Measurements from ENCODE around the gene HHATL. TPM values are rescaled to one million over a fixed set of nuclear protein-coding genes. Genes with fewer than 3 reads are reported as not detected.

HHATL gene
- total and polyA plus RNA-seq, 2 of the 8 experiments (the other 6 are each of a cell fraction or from before 2014, with no cell fraction given), result 0.18 TPM; not detected in 1

- DNase-seq (ENCODE audit: low read depth in 1 of 2, low spot score in 2 of 2) (peak in 1 of 2 experiments; percentile 49), FAIRE-seq (peak; percentile 97)
- Histone ChIP-seq H3K4ac (replicated peaks; ENCODE audit: insufficient read length, low read depth, low read length) (no peak overlapping the region), H2BK5ac (ENCODE audit: low read depth, low read length) (no peak overlapping the region), H3K79me2 (ENCODE audit: control insufficient read depth in 1 of 2, insufficient read depth in 2 of 2, low read length in 2 of 2) (no peaks in the 10 kb centered on the region), H3K79me1 (ENCODE audit: low read depth, low read length) (0 out of 2 replicates have a peak, but pooled peaks cover 2% of the 10 kb centered on the region), H3K36me3 (ENCODE audit: control insufficient read depth in 2 of 4, insufficient read depth in 4 of 4, low read length in 3 of 4) (peaks cover 10 to 47% (median 37%) of the 10 kb centered on the region in 4 experiments), H3K56ac (replicated peaks; ENCODE audit: insufficient read length, low read depth, low read length) (no peak overlapping the region), H4K5ac (ENCODE audit: insufficient read length, low read depth, low read length) (no peak overlapping the region), H2BK12ac (ENCODE audit: low read depth, low read length) (no peak overlapping the region), H2BK20ac (ENCODE audit: low read length) (no peak overlapping the region), H2AFZ (ENCODE audit: low read length) (no peak overlapping the region), H3K9me3 (ENCODE audit: insufficient read depth in 2 of 2, low read depth in 1 of 2, low read length in 1 of 2) (no peaks in the 10 kb centered on the region), H3K27me3 (replicated peaks in 1 of 4; ENCODE audit: control insufficient read depth in 3 of 4, extremely low read depth in 1 of 4, insufficient read depth in 3 of 4, low read length in 3 of 4) (no peaks in the 10 kb centered on the region), H3K4me3 (ENCODE audit: extremely low read depth in 1 of 4, insufficient read depth in 2 of 4, low read depth in 3 of 4, low read length in 4 of 4) (no peak overlapping the region), H3K14ac (ENCODE audit: insufficient read length) (no peak overlapping the region), H3K18ac (ENCODE audit: extremely low read depth, low read length) (no peak overlapping the region), H3K23me2 (ENCODE audit: low read depth, low read length) (no peaks in the 10 kb centered on the region; the same call in 1 of the 2 replicates), H4K91ac (replicated peaks; ENCODE audit: insufficient read length, low read length) (no peak overlapping the region), H2BK15ac (ENCODE audit: low read length) (no peak overlapping the region), H3K4me1 (replicated peaks in 1 of 4; ENCODE audit: control insufficient read depth in 3 of 4, insufficient read depth in 4 of 4, low read length in 3 of 4) (peaks cover 0 to 24% (median 16%) of the 10 kb centered on the region in 4 experiments; a peak in 6 of 7 replicates), H4K8ac (ENCODE audit: extremely low read depth, insufficient read depth, low read length) (no peak overlapping the region), H4K20me1 (replicated peaks in 1 of 2; ENCODE audit: control insufficient read depth in 1 of 2, insufficient read depth in 2 of 2, low read length in 2 of 2) (peaks cover 4% of the 10 kb centered on the region in 2 experiments), H2BK120ac (replicated peaks; ENCODE audit: low read depth, low read length) (no peak overlapping the region), H3K23ac (ENCODE audit: insufficient read length) (no peak overlapping the region), H3K4me2 (ENCODE audit: insufficient read depth in 1 of 2, low read depth in 2 of 2, low read length in 2 of 2) (peak overlapping the region in 1 of 2 experiments; percentile 32; a peak in 1 of 4 replicates), H2AK5ac (ENCODE audit: low read depth, low read length) (no peak overlapping the region), H3K27ac (ENCODE audit: low read depth, low read length) (no peak overlapping the region), H3K9ac (replicated peaks in 1 of 4; ENCODE audit: extremely low read depth in 1 of 4, low read depth in 3 of 4, low read length in 3 of 4) (no peak overlapping the region; a peak in 1 of 7 replicates)
- CTCF ChIA-PET (ENCODE audit: partially characterized antibody), result interaction anchor here (0.6 to 2.7 kb wide), 14 partner anchors 11 to 132 kb away, joined by 3 to 9 read pairs (median 4); no protein-coding TSS in a partner anchor
- WGBS, 2 experiments (ENCODE audit: extremely low coverage in 1 of 2, insufficient coverage in 1 of 2, insufficient read length in 1 of 2, insufficient replicate concordance in 2 of 2, low coverage in 1 of 2, low lambda C conversion rate in 2 of 2, missing lambda C conversion rate in 1 of 2), result 85% methylated on average over 5 of the region's 5 CpGs; no CpG with 5 or more reads in 1 of the 2 experiments
- POLR2A ChIA-PET (ENCODE audit: partially characterized antibody), result interaction anchor here (0.9 to 2.1 kb wide), 13 partner anchors 10 to 99 kb away, joined by 3 to 9 read pairs (median 4); partner anchors contain the start of genes NKTR and SS18L2
- TF ChIP-seq KDM5A (IDR thresholded peaks at IDR 0.05; ENCODE audit: low read length), result no peak
- no peak for TF ChIP-seq HDAC2 (IDR thresholded peaks at IDR 0.05; ENCODE audit: borderline replicate concordance in 1 of 2, low read depth in 2 of 2, low read length in 2 of 2)
- TF ChIP-seq SP1 (IDR thresholded peaks at IDR 0.05; ENCODE audit: low read depth, low read length), result 0 out of 2 replicates have a peak, but pooled peaks have one; percentile 19
- no peak for TF ChIP-seq EZH2 (IDR thresholded peaks at IDR 0.05; ENCODE audit: low read depth, low read length, severe bottlenecking)
- no peak for TF ChIP-seq MAX (IDR thresholded peaks at IDR 0.05)
- peak; percentile 76; the same call in 1 of the 2 replicates for TF ChIP-seq TEAD4 (IDR thresholded peaks at IDR 0.05; ENCODE audit: low read depth, low read length)
- no peak for TF ChIP-seq RNF2 (IDR thresholded peaks at IDR 0.05; ENCODE audit: borderline replicate concordance, low read depth, low read length, missing control alignments, poor library complexity, severe bottlenecking)
- no peak for TF ChIP-seq SP4 (IDR thresholded peaks at IDR 0.05; ENCODE audit: low read length)
- no peak for TF ChIP-seq USF2 (IDR thresholded peaks at IDR 0.05; ENCODE audit: low read length)
Observed at GRCh38 chr3:42647821-42648459, 54.7 kb downstream of the HHATL start.
